Ishikawa (cell line): ENCODE measurements around the gene SEC24C.

ENCODE experiments used
- CEBPB ChIP-seq: IDR thresholded peaks from 2 replicates; pipeline ENCODE4 v1.6.1; 2012
- CREB1 ChIP-seq: IDR thresholded peaks from 2 replicates; pipeline ENCODE4 v1.6.1; 2012; ENCODE audit warnings: low read depth
- EGR1 ChIP-seq: IDR thresholded peaks from 2 replicates; pipeline ENCODE4 v1.6.1; 2012
- EP300 ChIP-seq: IDR thresholded peaks from 2 replicates; pipeline ENCODE4 v1.6.1; 2012; ENCODE audit warnings: borderline replicate concordance
- FOXM1 ChIP-seq: IDR thresholded peaks from 2 replicates; pipeline ENCODE4 v1.6.1; 2012; ENCODE audit warnings: low read depth, borderline replicate concordance
- NFIC ChIP-seq: IDR thresholded peaks from 2 replicates; pipeline ENCODE4 v1.6.1; 2012
- RAD21 ChIP-seq: IDR thresholded peaks from 2 replicates; pipeline ENCODE4 v1.6.1; 2012; ENCODE audit warnings: low read depth
- TAF1 ChIP-seq: IDR thresholded peaks from 2 replicates; pipeline ENCODE4 v1.6.1; 2012; ENCODE audit warnings: low read depth, mild to moderate bottlenecking
- TCF12 ChIP-seq: IDR thresholded peaks from 2 replicates; pipeline ENCODE4 v1.6.1; 2012; ENCODE audit warnings: low read depth
- TEAD4 ChIP-seq: IDR thresholded peaks from 2 replicates; pipeline ENCODE4 v1.6.1; 2012
- YY1 ChIP-seq: IDR thresholded peaks from 2 replicates; pipeline ENCODE4 v1.6.1; 2012; ENCODE audit warnings: low read depth
- ZBTB7A ChIP-seq: IDR thresholded peaks from 2 replicates; pipeline ENCODE4 v1.6.1; 2012; ENCODE audit warnings: low read depth
- TF ChIP-seq, protein P1 (sequence below): IDR thresholded peaks from 2 replicates; pipeline ENCODE4 v1.6.1; 2012
- TF ChIP-seq, protein P2 (sequence below): IDR thresholded peaks from 2 replicates; pipeline ENCODE4 v1.6.1; 2012
- TF ChIP-seq, protein P3 (sequence below): IDR thresholded peaks from 2 replicates; pipeline ENCODE4 v1.6.1; 2012; ENCODE audit warnings: low read depth, mild to moderate bottlenecking

The SEC24C gene

DNA sequence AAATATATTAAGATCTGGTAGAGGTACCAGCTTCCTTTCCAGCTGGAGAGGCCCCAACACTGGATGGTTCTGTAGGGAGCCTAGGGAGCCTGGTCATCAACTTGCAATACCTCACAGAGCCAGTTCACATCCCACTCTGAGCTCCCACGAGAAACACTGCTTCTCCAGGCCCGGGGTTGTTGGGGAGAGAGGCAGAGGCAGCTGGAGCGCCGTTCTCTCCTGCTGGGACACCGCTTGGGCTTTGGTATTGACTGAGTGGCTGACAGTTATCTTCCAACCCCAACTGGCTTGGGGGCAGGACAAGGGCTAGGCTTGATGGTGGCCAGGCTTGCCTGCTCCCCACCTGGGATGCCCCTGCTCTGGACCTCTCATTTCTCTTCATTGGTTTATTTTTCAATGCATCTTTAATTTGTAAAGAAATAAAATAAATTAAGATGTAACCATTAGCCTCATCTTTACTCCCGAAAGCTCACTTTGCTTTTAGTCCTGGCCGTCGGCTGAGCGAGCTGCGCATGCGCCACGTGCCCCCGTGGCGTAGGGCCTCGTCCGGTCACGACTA lies 27.6 kb downstream of the SEC24C start:
- TF ChIP-seq, protein P1, sequence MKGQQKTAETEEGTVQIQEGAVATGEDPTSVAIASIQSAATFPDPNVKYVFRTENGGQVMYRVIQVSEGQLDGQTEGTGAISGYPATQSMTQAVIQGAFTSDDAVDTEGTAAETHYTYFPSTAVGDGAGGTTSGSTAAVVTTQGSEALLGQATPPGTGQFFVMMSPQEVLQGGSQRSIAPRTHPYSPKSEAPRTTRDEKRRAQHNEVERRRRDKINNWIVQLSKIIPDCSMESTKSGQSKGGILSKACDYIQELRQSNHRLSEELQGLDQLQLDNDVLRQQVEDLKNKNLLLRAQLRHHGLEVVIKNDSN, result peak; percentile 79
- TF ChIP-seq TEAD4 (no peak), ZBTB7A (no peak), CEBPB (no peak), NFIC (no peak), EGR1 (no peak)
- TF ChIP-seq, protein P2, sequence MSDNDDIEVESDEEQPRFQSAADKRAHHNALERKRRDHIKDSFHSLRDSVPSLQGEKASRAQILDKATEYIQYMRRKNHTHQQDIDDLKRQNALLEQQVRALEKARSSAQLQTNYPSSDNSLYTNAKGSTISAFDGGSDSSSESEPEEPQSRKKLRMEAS, result peak; percentile 79

DNA sequence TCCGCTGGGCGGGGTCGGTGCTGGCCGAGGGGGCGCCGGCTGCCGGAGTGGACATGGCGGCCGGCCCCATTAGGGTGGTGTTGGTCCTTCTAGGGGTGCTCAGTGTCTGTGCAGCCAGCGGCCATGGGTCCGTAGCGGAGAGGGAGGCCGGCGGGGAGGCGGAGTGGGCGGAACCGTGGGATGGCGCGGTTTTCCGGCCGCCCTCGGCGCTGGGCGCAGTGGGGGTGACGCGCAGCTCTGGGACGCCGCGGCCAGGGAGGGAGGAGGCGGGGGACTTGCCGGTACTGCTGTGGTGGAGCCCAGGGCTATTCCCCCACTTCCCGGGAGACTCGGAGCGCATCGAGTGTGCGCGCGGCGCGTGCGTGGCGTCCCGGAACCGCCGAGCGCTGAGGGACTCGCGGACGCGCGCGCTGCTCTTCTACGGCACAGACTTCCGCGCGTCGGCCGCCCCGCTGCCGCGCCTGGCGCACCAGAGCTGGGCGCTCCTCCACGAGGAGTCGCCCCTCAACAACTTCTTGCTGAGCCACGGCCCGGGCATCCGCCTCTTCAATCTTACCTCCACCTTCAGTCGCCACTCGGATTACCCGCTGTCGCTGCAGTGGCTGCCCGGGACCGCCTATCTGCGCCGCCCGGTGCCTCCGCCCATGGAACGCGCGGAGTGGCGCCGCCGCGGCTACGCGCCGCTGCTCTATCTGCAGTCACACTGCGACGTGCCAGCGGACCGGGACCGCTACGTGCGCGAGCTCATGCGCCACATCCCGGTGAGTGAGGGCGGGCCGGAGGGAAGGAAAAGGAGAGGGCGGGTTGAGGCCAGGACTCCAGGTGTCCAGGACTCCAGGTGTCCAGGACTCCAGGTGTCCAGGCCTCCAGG lies 28.3 kb downstream of the SEC24C start:
- TF ChIP-seq FOXM1, result no peak
- TF ChIP-seq YY1, result peak; percentile 88
- peak; percentile 31; the same call in 1 of the 2 replicates for TF ChIP-seq CREB1
- peak; percentile 8; the same call in 1 of the 2 replicates for TF ChIP-seq RAD21
- no peak; the same call in 1 of the 2 replicates for TF ChIP-seq NFIC
- TF ChIP-seq CEBPB, result no peak
- TF ChIP-seq, protein P3, sequence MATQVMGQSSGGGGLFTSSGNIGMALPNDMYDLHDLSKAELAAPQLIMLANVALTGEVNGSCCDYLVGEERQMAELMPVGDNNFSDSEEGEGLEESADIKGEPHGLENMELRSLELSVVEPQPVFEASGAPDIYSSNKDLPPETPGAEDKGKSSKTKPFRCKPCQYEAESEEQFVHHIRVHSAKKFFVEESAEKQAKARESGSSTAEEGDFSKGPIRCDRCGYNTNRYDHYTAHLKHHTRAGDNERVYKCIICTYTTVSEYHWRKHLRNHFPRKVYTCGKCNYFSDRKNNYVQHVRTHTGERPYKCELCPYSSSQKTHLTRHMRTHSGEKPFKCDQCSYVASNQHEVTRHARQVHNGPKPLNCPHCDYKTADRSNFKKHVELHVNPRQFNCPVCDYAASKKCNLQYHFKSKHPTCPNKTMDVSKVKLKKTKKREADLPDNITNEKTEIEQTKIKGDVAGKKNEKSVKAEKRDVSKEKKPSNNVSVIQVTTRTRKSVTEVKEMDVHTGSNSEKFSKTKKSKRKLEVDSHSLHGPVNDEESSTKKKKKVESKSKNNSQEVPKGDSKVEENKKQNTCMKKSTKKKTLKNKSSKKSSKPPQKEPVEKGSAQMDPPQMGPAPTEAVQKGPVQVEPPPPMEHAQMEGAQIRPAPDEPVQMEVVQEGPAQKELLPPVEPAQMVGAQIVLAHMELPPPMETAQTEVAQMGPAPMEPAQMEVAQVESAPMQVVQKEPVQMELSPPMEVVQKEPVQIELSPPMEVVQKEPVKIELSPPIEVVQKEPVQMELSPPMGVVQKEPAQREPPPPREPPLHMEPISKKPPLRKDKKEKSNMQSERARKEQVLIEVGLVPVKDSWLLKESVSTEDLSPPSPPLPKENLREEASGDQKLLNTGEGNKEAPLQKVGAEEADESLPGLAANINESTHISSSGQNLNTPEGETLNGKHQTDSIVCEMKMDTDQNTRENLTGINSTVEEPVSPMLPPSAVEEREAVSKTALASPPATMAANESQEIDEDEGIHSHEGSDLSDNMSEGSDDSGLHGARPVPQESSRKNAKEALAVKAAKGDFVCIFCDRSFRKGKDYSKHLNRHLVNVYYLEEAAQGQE, result peak; percentile 34
- peak; percentile 41 for TF ChIP-seq EP300
- TF ChIP-seq EGR1, result peak; percentile 78
- TF ChIP-seq, protein P1, result no peak; the same call in 1 of the 2 replicates
- TF ChIP-seq, protein P2, result peak; percentile 18
- peak; percentile 81 for TF ChIP-seq ZBTB7A
- TF ChIP-seq TCF12, result peak; percentile 72; the same call in 1 of the 2 replicates
- TF ChIP-seq TAF1, result peak; percentile 50
- TF ChIP-seq TEAD4, result peak; percentile 56; the same call in 1 of the 2 replicates

DNA sequence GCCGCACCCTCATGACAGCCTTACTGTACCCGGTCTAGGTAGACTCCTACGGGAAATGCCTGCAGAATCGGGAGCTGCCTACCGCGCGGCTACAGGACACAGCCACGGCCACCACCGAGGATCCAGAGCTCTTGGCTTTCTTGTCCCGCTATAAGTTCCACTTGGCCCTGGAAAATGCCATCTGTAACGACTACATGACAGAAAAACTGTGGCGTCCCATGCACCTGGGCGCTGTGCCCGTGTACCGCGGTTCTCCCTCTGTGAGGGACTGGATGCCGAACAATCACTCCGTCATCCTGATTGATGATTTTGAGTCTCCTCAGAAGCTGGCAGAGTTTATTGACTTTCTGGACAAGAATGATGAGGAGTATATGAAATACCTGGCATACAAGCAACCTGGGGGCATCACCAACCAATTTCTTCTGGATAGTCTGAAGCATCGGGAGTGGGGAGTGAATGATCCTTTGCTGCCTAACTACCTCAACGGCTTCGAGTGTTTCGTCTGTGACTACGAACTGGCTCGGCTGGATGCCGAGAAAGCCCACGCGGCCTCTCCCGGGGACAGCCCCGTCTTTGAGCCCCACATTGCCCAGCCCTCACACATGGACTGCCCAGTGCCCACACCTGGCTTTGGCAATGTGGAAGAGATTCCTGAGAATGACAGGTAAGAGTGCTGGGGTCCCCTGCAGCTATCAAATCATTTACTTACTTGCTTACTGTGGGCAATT lies 29.1 kb downstream of the SEC24C start:
- TF ChIP-seq TEAD4 (no peak), RAD21 (no peak), NFIC (no peak), EP300 (0 out of 2 replicates have a peak, but pooled peaks have one; percentile 4)
- TF ChIP-seq, protein P3, result no peak

DNA sequence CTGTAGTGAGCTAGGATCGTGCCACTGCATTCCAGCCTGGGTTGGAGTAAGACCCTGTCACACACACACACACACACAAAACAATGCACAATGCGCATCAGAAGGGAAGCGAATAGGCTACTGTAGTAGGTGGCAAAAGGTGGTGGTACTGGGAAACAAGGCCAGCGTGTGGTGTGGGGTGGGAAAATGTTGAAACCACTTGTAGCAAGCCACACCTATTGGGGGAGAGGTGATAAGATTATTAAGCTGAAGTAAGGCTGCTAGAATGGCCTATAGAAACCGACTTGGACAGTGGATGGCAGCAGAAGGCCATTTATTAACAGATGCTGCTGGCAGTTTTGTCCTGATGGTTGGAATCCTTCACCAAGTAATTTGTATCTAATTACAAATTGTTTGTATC lies 30.5 kb downstream of the SEC24C start:
- TF ChIP-seq, protein P3, result no peak
- TF ChIP-seq EP300 (no peak), RAD21 (peak; percentile 24; the same call in 1 of the 2 replicates), TEAD4 (no peak), EGR1 (no peak), NFIC (no peak)
- TF ChIP-seq, protein P1, result no peak
